HG03432 (cell line): ENCODE data around the gene TPP1.

Experiments
- ATAC-seq: cut with Tn5 transposase; IDR thresholded peaks from one replicate; pipeline ENCODE4 v1.9.1; 2021; ENCODE audit warnings: mild to moderate bottlenecking, moderate library complexity; ENCODE audit not compliant: unreplicated experiment

The TPP1 gene

GRCh38 chr11:6566704-6567370, 52.4 kb downstream of the TPP1 start:
- no peak for ATAC-seq

GRCh38 chr11:6565988-6566703, 53.1 kb downstream of the TPP1 start:
- no peak for ATAC-seq

GRCh38 chr11:6565325-6565724, 53.9 kb downstream of the TPP1 start:
- no peak for ATAC-seq

DNA sequence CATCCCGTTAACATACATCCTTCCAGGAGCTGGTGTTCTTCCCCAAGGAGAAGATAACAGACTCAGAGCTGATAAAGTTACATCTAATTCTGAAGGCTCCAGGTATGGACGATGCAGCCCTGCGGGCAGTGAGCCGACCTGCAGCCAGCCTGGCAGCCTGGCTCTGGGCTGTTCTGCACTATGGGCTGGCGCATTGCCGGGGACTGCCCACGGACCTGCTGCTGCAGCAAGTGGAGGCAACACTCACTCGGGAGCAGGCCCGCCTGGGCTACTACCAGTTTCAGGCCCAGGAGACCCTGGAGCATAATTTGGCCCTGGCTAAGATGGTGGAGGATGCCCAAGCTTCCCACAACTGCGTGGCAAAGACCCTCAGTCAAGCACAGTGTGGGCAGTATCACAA, 55.6 kb downstream of the TPP1 start:
- no peak for ATAC-seq

DNA sequence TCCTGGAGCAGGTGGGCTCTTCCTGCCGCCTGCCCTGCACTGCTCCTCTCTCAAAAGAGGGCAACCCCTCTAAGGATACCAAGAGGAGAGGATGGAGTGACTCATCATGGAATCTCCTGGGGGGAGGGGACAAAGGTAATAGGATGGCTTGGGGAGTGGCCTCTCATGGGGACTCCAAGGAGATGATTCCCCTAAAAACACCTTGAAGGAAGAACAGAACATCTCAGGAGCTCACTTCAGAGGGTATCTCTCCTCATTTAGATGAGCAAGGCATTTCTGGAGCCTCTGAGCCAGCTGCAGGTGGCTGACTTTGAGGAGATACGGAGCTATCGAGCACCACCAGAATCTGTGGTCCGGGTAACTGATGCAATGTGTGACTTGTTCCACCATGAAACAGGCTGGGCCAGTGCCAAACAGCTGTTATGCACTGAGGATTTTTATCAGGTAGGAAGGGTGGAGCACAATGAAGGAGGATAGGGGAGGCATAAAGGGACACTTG, 56.1 kb downstream of the TPP1 start:
- no peak for ATAC-seq
